Heart left ventricle (tissue), 16 donors: Measurements from ENCODE around the gene DDA1. TPM values are rescaled to one million over a fixed set of nuclear protein-coding genes. Genes with fewer than 3 reads are reported as not detected.

Source experiments
- ATAC-seq, 4 donors: fragments of 200-7000 bp; cut with Tn5 transposase; one replicate each; pipeline ENCODE4 v1.9.1; 2020 to 2022; ENCODE audit warnings: moderate library complexity in 4 of 4, mild to moderate bottlenecking in 3 of 4, moderate number of reproducible peaks in 1 of 4
- DNase-seq, 5 donors: peaks; one replicate each; pipeline ENCODE4 v3.0.0-alpha.2; 2020
- H3K27ac ChIP-seq, 12 donors: fragments of 200-600 bp; sonication (generic) in 4 of 12; one replicate each; pipeline versions ENCODE4 v1.5.0 to v1.8.0; 2016 to 2022; ENCODE audit warnings: mild to moderate bottlenecking in 2 of 12
- H3K27me3 ChIP-seq, 9 donors: fragments of 200-600 bp; sonication (generic) in 2 of 9; one replicate each; pipeline versions ENCODE4 v1.5.1 to v1.8.0; 2016 to 2022; ENCODE audit warnings: mild to moderate bottlenecking in 3 of 9
- H3K36me3 ChIP-seq, 9 donors: fragments of 200-600 bp; sonication (generic) in 2 of 9; one replicate each; pipeline versions ENCODE4 v1.5.0 to v1.8.0; 2018 to 2022; ENCODE audit warnings: mild to moderate bottlenecking in 2 of 9
- H3K4me1 ChIP-seq, 12 donors: fragments of 200-600 bp; sonication (generic) in 4 of 12; one replicate each; pipeline versions ENCODE4 v1.5.0 to v1.8.0; 2016 to 2022; ENCODE audit warnings: mild to moderate bottlenecking in 3 of 12
- H3K4me3 ChIP-seq, 12 donors: fragments of 200-600 bp; sonication (generic) in 4 of 12; one replicate each; pipeline versions ENCODE4 v1.5.0 to v1.8.0; 2017 to 2022; ENCODE audit warnings: mild to moderate bottlenecking in 9 of 12, moderate library complexity in 4 of 12
- H3K9me3 ChIP-seq, 12 donors: fragments of 200-600 bp; sonication (generic) in 4 of 12; one replicate each; pipeline versions ENCODE4 v1.5.0 to v1.8.0; 2016 to 2022; ENCODE audit warnings: mild to moderate bottlenecking in 1 of 12
- POLR2A ChIP-seq, 2 donors: fragments of 450-650 bp; IDR thresholded peaks; one replicate each; pipeline ENCODE4 v1.6.1; 2017; ENCODE audit warnings: antibody characterized with exemption in 2 of 2, mild to moderate bottlenecking in 2 of 2, moderate library complexity in 2 of 2
- WGBS, 4 donors: extraction: QIAGEN DNeasy Blood & Tissue Kit in 2 of 4; methylation state at CpG; one replicate each; pipeline versions ENCODE4 v1.1.5 to v1.1.7; 2013 to 2018; 5-methylcytosine and 5-hydroxymethylcytosine counted together
- intact Hi-C, 10 donors: fragments of 100-400 bp; cut with DNase I; formaldehyde crosslinking; loops; one replicate each; pipeline versions ENCODE4 v1.11.1 to v1.14.2; 2022
- polyA plus RNA-seq, 2 donors: library from polyadenylated mRNA; stranded (reverse); fragments of 200-250 nt; gene quantifications; one replicate each; pipeline ENCODE4 v1.2.3, GENCODE V29; 2013
- total RNA-seq, 9 donors: library from RNA; depleted of rRNA in 2 of 9; stranded (reverse); fragments of >200 nt in 2 of 9; fragmentation: NEBNext Ultra II Directional in 3 of 9; extraction: Animal tissue kit (Norgen Biotek cat#: 25700) in 3 of 9; gene quantifications; one replicate each; pipeline versions ENCODE4 v1.1.0 to v1.2.4, GENCODE V29; 2016 to 2023
- TF ChIP-seq, protein P1 (sequence below), 12 donors: fragments of 200-600 bp; sonication (generic) in 4 of 12; IDR thresholded peaks; one replicate each; pipeline versions ENCODE4 v1.5.0 to v1.8.0; 2018 to 2022; ENCODE audit warnings: antibody characterized with exemption in 12 of 12, mild to moderate bottlenecking in 5 of 12
- donor health status: ischemic (EF 13 %, LVEDD 7.1; RV severe dilation, severe dysfunction).
- donor health status: healthy with polysubstance abuse.
- donor health status: DM: no; HTN: yes; CAD: no.
- donor health status: DM: no; HTN: no; CAD: no.
- donor health status: ischemic (EF 25% LVEDD 6.9; RV normal size, moderate dysfunction).
- donor health status: ischemic (EF 25% LVEDD 5.7; RV mildly dilated, moderate dysfunction).
- donor health status: healthy.
- donor health status: DM: yes; HTN: yes; CAD: no.
- donor health status: ischemic (EF 35%, LVEDD 5.7; RV mildly dilated, moderate dysfunction).
- donor health status: nonischemic (EF 11% LVEDD 7.7; RV severe dilation, severe dysfunction).
- donor health status: DM: yes; HTN: yes; CAD: no.
- donor health status: PGD.
- donor health status: ischemic (EF 29% LVEDD 5.4; RV normal size, mild dysfunction).
- donor health status: nonischemic (EF 23%, LVEDD 6.1; RV moderate dilation, normal function).

The DDA1 gene
- total and polyA plus RNA-seq, 11 donors, result 13.9 to 84.6 (median 36.5) TPM

DNA sequence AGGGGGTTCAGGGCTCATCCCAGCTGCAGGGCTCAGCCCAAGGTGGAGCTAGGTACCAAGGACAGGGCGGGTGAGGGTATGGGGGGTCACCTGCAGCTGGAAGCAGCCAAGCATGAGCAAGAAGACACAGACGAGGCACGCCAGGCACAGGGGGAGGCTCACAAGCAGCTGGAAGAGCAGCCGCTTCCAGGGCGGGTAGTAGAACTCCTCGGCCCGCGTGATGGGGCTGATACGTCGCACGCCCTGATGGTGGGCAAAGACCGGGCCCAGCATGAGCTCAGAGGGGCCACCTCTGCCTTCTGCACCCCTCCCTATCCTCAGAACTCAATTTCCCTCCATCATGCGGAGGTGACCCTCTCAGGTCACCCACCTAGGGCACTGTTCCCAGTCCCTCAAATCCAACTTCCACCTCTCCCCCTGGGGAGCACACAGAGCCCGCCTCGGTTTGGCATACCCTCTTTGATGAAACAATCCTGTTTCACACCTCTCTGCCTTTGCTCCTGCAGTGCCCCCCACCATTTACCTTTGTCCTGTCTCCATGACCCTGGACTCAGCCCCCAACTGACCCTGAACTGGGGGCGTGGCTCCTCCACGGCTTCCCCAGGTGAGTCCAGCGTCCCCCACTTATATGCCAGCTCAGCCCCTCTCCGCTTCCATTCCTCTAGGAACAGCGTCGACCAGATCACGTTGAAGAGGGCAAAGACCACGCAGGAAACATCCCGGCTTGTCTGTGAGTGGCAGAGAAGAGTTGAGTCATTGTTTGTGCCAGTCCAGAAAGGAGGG, 21.1 kb downstream of the DDA1 start:
- Histone ChIP-seq H3K9me3 (no peaks in the 10 kb centered on the region), H3K4me1 (peaks cover 0 to 36% (median 13%) of the 10 kb centered on the region in 12 donors), H3K36me3 (peaks cover 0 to 17% (median 0%) of the 10 kb centered on the region in 9 donors), H3K27ac (no peak overlapping the region), H3K27me3 (peaks cover 0 to 17% (median 0%) of the 10 kb centered on the region in 9 donors), H3K4me3 (no peak overlapping the region)
- ATAC-seq (no peak), DNase-seq (no peak)
- TF ChIP-seq, protein P1, sequence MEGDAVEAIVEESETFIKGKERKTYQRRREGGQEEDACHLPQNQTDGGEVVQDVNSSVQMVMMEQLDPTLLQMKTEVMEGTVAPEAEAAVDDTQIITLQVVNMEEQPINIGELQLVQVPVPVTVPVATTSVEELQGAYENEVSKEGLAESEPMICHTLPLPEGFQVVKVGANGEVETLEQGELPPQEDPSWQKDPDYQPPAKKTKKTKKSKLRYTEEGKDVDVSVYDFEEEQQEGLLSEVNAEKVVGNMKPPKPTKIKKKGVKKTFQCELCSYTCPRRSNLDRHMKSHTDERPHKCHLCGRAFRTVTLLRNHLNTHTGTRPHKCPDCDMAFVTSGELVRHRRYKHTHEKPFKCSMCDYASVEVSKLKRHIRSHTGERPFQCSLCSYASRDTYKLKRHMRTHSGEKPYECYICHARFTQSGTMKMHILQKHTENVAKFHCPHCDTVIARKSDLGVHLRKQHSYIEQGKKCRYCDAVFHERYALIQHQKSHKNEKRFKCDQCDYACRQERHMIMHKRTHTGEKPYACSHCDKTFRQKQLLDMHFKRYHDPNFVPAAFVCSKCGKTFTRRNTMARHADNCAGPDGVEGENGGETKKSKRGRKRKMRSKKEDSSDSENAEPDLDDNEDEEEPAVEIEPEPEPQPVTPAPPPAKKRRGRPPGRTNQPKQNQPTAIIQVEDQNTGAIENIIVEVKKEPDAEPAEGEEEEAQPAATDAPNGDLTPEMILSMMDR (IDR thresholded peaks at IDR 0.05), result no peak
- intact Hi-C loops, result no loop called here
- WGBS, 4 donors, result 92 to 96% (median 95%) methylated on average over 23 to 24 of the region's 24 CpGs

DNA sequence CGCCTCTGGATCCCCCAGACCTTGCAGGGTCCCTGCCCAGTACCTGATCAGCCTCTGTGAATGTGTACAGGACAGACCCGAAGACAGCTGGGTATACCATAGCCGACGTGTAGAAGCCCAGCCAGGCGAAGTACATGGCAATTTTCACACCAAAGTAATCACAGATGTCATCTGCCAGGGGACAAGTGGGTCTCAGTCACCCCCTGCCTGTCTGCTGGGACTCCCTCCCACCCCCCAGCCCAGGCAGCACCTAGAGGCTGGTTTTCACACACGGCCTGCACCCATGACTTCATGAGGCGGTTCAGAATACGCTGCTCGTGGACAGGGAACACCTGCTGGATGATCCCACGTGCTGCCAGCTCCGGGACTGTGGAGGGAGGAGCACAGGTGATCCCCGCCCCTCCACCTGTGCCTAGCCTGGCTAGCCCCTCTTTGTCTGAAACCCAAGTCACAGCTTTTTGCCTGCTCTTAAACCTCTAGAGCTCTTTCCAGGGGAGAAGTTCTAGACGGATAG, 21.7 kb downstream of the DDA1 start:
- ATAC-seq (no peak), DNase-seq (no peak)
- Histone ChIP-seq H3K4me1 (peaks cover 0 to 42% (median 18%) of the 10 kb centered on the region in 12 donors), H3K4me3 (no peak overlapping the region), H3K27ac (no peak overlapping the region), H3K27me3 (peaks cover 0 to 17% (median 0%) of the 10 kb centered on the region in 9 donors), H3K9me3 (no peaks in the 10 kb centered on the region), H3K36me3 (peaks cover 0 to 17% (median 0%) of the 10 kb centered on the region in 9 donors)
- no peak for TF ChIP-seq POLR2A (IDR thresholded peaks at IDR 0.05)
- TF ChIP-seq, protein P1 (IDR thresholded peaks at IDR 0.05), result no peak
- intact Hi-C loops, result no loop called here
- 83 to 90% (median 89%) methylated on average over 13 of the region's 13 CpGs for WGBS, 4 donors

DNA sequence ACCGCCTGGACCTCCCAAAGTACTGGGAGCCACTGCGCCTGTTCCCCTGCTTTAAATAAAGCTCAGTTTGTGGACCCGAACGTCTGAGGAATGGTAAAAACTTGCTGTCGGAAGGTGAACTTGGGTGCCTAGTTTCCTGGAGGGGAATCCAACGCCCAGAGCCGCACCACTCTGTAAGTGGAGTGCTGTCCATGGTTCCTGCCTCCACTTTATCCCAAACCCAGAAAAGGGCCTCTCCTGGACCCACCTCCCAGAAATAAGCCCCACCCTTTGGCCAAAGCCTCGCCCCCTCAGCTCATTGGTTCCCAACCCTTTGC, 23.0 kb downstream of the DDA1 start:
- H3K9me3 ChIP-seq, result no peaks in the 10 kb centered on the region
- H3K27ac ChIP-seq, result no peak overlapping the region
- intact Hi-C loops, result loop anchor here in 1 of 10 donors (2.0 kb wide), 1 partner anchor 22 kb away; no protein-coding TSS in a partner anchor
- TF ChIP-seq, protein P1 (IDR thresholded peaks at IDR 0.05), result no peak
- no peak for TF ChIP-seq POLR2A (IDR thresholded peaks at IDR 0.05)
- peaks cover 0 to 17% (median 0%) of the 10 kb centered on the region in 9 donors for H3K27me3 ChIP-seq
- H3K4me1 ChIP-seq, result peaks cover 0 to 46% (median 20%) of the 10 kb centered on the region in 12 donors
- no peak overlapping the region for H3K4me3 ChIP-seq
- peaks cover 0 to 15% (median 0%) of the 10 kb centered on the region in 9 donors for H3K36me3 ChIP-seq
- 90 to 95% (median 93%) methylated on average over 8 of the region's 8 CpGs for WGBS, 4 donors
- no peak for DNase-seq
- ATAC-seq, result no peak
